ENCODE results near the gene FADS3. TPM values are rescaled to one million over a fixed set of nuclear protein-coding genes. Genes with fewer than 3 reads are reported as not detected.

The FADS3 gene
- total RNA-seq, 1 experiment from 2014 or later, result 67.9 TPM

GRCh38 chr11:61838921-61839320, 52.4 kb downstream of the FADS3 start:
- Histone ChIP-seq H3K27ac (ENCODE audit: low read length) (no peak overlapping the region), H3K9me2 (replicated peaks; ENCODE audit: low read length) (no peaks in the 10 kb centered on the region), H3K9ac (ENCODE audit: low read length) (no peak overlapping the region), H3K4me3 (ENCODE audit: low read length) (no peak overlapping the region), H3F3A (ENCODE audit: low read length, unreplicated experiment) (no peaks in the 10 kb centered on the region), H3K9me3 (ENCODE audit: low read length) (no peaks in the 10 kb centered on the region), H3K4me2 (ENCODE audit: low read length) (no peak overlapping the region), H3K27me3 (ENCODE audit: low read length) (no peaks in the 10 kb centered on the region), H3K79me2 (ENCODE audit: low read length) (peaks cover 17% of the 10 kb centered on the region), H3K36me3 (ENCODE audit: low read depth, low read length) (peaks cover 37% of the 10 kb centered on the region), H2AFZ (ENCODE audit: low read length) (no peak overlapping the region), H3K4me1 (ENCODE audit: insufficient read depth, low read length) (no peaks in the 10 kb centered on the region; the same call in 1 of the 2 replicates), H4K20me1 (ENCODE audit: low read length) (peaks cover 3% of the 10 kb centered on the region; the same call in 1 of the 2 replicates)
- ATAC-seq (no peak), DNase-seq (no peak)
- POLR2A ChIA-PET (ENCODE audit: unreplicated experiment), result no interaction called here
- CTCF ChIA-PET, result no interaction called here
- TF ChIP-seq EZH2 (IDR thresholded peaks at IDR 0.05; ENCODE audit: low read length, unreplicated experiment) (no peak), EZH2phosphoT487 (IDR thresholded peaks at IDR 0.05; ENCODE audit: borderline replicate concordance, low read length) (no peak), CTCF (conservative IDR thresholded peaks at IDR 0.05; ENCODE audit: low read depth, low read length) (no peak)
- BruUV-seq (replicated peaks), result no TSS peak
- intact Hi-C loops (cut with micrococcal nuclease), result no loop called here

- Histone ChIP-seq H3K79me2 (ENCODE audit: low read length) (peaks cover 21% of the 10 kb centered on the region), H3K9ac (ENCODE audit: low read length) (no peak overlapping the region), H3F3A (ENCODE audit: low read length, unreplicated experiment) (no peaks in the 10 kb centered on the region), H2AFZ (ENCODE audit: low read length) (no peak overlapping the region), H4K20me1 (ENCODE audit: low read length) (peaks cover 3% of the 10 kb centered on the region; the same call in 1 of the 2 replicates), H3K4me1 (ENCODE audit: insufficient read depth, low read length) (no peaks in the 10 kb centered on the region; the same call in 1 of the 2 replicates), H3K9me2 (replicated peaks; ENCODE audit: low read length) (no peaks in the 10 kb centered on the region), H3K27ac (ENCODE audit: low read length) (no peak overlapping the region), H3K27me3 (ENCODE audit: low read length) (no peaks in the 10 kb centered on the region), H3K4me2 (ENCODE audit: low read length) (no peak overlapping the region), H3K36me3 (ENCODE audit: low read depth, low read length) (peaks cover 37% of the 10 kb centered on the region), H3K4me3 (ENCODE audit: low read length) (no peak overlapping the region), H3K9me3 (ENCODE audit: low read length) (no peaks in the 10 kb centered on the region)
- ChIA-PET CTCF (no interaction called here), POLR2A (ENCODE audit: unreplicated experiment) (no interaction called here)
- intact Hi-C loops (cut with micrococcal nuclease), result no loop called here
- no TSS peak for BruUV-seq (replicated peaks)
- ATAC-seq (no peak), DNase-seq (no peak)
- TF ChIP-seq EZH2phosphoT487 (IDR thresholded peaks at IDR 0.05; ENCODE audit: borderline replicate concordance, low read length) (no peak), EZH2 (IDR thresholded peaks at IDR 0.05; ENCODE audit: low read length, unreplicated experiment) (no peak), CTCF (conservative IDR thresholded peaks at IDR 0.05; ENCODE audit: low read depth, low read length) (no peak)
Observed at GRCh38 chr11:61838501-61838900, 52.8 kb downstream of the FADS3 start.

GRCh38 chr11:61837411-61838005, 53.8 kb downstream of the FADS3 start:
- DNase-seq (no peak), ATAC-seq (no peak)
- Histone ChIP-seq H3K4me3 (ENCODE audit: low read length) (no peak overlapping the region), H4K20me1 (ENCODE audit: low read length) (peaks cover 10% of the 10 kb centered on the region; the same call in 1 of the 2 replicates), H3K79me2 (ENCODE audit: low read length) (peaks cover 31% of the 10 kb centered on the region), H3K9ac (ENCODE audit: low read length) (no peak overlapping the region), H3K9me2 (replicated peaks; ENCODE audit: low read length) (no peaks in the 10 kb centered on the region), H3K27ac (ENCODE audit: low read length) (no peak overlapping the region), H3K36me3 (ENCODE audit: low read depth, low read length) (peaks cover 30% of the 10 kb centered on the region), H3K4me2 (ENCODE audit: low read length) (no peak overlapping the region), H2AFZ (ENCODE audit: low read length) (no peak overlapping the region), H3K9me3 (ENCODE audit: low read length) (no peaks in the 10 kb centered on the region), H3K27me3 (ENCODE audit: low read length) (no peaks in the 10 kb centered on the region), H3F3A (ENCODE audit: low read length, unreplicated experiment) (no peaks in the 10 kb centered on the region), H3K4me1 (ENCODE audit: insufficient read depth, low read length) (no peaks in the 10 kb centered on the region; the same call in 1 of the 2 replicates)
- POLR2A ChIA-PET (ENCODE audit: unreplicated experiment), result no interaction called here
- CTCF ChIA-PET, result no interaction called here
- BruUV-seq (replicated peaks), result no TSS peak
- intact Hi-C loops (cut with micrococcal nuclease), result no loop called here
- TF ChIP-seq CTCF (conservative IDR thresholded peaks at IDR 0.05; ENCODE audit: low read depth, low read length) (no peak), EZH2 (IDR thresholded peaks at IDR 0.05; ENCODE audit: low read length, unreplicated experiment) (no peak), EZH2phosphoT487 (IDR thresholded peaks at IDR 0.05; ENCODE audit: borderline replicate concordance, low read length) (no peak)
